ENCODE measurements around the gene PTGIS.

PTGIS gene

DNA sequence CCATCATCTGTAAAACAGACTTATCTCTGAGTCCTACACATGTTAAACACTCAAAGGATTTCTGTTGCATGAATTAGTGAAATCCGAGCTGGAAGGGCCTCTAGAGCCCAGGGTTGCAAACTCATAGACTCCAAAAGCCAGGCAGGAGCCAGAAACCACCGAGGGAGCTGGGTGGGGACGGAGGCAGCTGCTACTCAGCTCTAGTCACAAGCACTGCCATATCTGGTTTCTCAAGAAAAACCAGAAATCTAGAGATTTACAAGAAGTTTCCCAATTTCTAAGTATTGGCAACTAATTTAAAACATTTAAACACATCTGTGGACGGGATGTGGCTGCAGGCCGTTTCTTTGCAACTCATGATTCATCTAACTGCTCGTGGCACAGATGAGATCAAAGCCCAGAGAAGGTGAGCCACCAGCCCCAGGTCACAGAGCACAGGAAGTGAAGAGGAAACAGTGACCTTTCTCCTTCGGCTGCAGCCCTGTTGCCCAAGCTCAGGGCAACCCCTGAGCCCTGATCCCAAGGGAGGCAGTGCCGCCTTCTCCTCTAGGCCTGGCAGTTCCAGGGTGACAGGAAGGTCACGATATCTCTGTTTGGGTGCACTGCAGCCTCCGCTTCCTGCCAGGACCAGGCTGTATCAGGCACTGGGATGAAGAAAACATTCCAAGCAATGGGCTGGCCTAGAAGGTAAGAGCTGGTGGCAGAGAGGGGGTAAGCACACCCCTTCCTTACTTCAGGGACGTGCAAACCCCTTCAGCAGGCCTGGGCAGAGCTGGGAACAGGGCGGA is 26.4 kb upstream of the PTGIS start:
- TF ChIP-seq, protein P1, sequence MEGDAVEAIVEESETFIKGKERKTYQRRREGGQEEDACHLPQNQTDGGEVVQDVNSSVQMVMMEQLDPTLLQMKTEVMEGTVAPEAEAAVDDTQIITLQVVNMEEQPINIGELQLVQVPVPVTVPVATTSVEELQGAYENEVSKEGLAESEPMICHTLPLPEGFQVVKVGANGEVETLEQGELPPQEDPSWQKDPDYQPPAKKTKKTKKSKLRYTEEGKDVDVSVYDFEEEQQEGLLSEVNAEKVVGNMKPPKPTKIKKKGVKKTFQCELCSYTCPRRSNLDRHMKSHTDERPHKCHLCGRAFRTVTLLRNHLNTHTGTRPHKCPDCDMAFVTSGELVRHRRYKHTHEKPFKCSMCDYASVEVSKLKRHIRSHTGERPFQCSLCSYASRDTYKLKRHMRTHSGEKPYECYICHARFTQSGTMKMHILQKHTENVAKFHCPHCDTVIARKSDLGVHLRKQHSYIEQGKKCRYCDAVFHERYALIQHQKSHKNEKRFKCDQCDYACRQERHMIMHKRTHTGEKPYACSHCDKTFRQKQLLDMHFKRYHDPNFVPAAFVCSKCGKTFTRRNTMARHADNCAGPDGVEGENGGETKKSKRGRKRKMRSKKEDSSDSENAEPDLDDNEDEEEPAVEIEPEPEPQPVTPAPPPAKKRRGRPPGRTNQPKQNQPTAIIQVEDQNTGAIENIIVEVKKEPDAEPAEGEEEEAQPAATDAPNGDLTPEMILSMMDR (IDR thresholded peaks at IDR 0.05; ENCODE audit: control insufficient read depth, extremely low read depth, insufficient read depth) = no peak
- H3K4me3 ChIP-seq (ENCODE audit: low read depth, low read length) = no peak overlapping the region
- no peak for DNase-seq (ENCODE audit: low read depth)

DNA sequence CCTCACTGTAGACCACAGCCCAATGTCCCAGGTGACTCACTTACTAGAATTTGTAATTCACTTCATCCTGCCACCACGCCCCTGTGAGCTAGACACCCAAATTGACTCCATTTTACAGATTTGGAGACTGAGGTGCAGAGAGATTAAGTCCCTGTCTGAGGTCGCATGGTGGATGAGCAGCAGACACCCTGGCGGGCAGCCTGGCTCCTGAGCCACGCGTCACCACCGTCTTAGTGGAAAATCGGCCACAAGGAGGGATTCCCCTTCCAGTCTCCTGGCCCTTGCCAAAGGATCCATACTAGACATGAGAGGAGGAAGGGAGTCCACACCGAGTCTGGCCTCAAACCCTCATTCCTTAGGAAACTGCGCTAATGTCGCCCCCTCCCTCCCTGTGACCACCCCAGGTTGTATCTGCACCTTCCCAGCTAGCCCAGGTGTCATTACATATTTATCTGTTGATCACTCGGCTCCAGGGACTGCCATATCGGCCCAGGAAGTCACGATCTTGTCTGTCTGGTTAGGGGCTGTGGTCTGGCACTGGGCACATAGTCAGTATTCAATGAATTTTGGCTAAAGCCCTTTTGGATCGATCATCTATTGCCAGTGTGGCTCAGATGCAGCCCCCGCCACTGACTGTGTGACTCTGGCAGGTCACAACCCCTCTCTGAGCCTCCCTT is 25.7 kb upstream of the PTGIS start:
- H3K4me3 ChIP-seq (ENCODE audit: low read depth, low read length) = no peak overlapping the region
- TF ChIP-seq, protein P1 (IDR thresholded peaks at IDR 0.05; ENCODE audit: control insufficient read depth, extremely low read depth, insufficient read depth) = no peak
- DNase-seq (ENCODE audit: low read depth) = no peak

DNA sequence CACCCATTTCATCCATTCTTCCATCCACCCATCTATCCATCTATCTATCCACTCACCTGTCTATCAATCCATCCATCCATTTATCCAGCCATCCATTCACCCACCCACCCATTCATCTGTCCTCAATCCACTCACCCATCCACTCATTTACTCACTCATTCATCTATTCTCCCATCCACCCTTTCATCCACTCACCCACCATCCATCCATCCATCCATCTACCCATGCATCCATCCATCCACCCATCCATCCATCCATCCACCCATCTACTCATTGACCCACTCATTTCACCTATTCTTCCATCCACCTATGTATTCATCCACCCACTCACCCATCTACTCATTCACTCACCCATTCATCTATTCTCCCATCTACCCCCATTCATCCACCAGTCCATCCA is 24.2 kb upstream of the PTGIS start:
- no peak overlapping the region for H3K4me3 ChIP-seq (ENCODE audit: low read depth, low read length)
- DNase-seq (ENCODE audit: low read depth) = no peak
- TF ChIP-seq, protein P1 (IDR thresholded peaks at IDR 0.05; ENCODE audit: control insufficient read depth, extremely low read depth, insufficient read depth) = no peak

DNA sequence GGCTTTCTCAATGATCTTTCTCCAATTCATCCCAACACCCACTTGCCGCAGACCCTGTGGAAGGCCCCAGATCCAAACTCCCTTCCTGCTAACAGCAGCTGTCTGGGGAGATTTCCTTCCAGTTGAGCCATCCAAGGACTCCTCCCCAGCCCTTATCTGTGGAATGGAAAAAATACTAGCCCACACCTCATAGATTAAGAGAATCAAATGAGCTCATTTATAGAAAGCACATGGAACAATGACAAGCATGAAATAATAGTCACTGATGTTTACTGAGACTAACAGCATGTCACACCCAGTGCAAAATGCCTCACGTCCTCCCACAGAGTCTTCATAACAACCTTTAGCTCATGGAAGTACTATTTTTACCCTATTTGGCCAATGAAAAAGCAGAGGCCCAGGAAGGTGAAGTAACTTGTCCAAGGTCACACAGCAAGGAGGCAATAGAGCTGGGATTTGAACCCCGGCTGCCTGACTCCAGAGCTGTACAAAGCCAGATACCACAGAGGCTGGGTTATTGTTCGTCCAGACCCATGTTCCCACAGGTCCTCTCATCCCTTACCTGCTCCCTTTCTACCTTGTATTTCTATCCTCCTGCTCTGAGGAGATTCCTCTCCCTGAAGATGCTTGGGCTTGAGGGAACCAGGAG is 23.4 kb upstream of the PTGIS start:
- no peak for DNase-seq (ENCODE audit: low read depth)
- no peak overlapping the region for H3K4me3 ChIP-seq (ENCODE audit: low read depth, low read length)

DNA sequence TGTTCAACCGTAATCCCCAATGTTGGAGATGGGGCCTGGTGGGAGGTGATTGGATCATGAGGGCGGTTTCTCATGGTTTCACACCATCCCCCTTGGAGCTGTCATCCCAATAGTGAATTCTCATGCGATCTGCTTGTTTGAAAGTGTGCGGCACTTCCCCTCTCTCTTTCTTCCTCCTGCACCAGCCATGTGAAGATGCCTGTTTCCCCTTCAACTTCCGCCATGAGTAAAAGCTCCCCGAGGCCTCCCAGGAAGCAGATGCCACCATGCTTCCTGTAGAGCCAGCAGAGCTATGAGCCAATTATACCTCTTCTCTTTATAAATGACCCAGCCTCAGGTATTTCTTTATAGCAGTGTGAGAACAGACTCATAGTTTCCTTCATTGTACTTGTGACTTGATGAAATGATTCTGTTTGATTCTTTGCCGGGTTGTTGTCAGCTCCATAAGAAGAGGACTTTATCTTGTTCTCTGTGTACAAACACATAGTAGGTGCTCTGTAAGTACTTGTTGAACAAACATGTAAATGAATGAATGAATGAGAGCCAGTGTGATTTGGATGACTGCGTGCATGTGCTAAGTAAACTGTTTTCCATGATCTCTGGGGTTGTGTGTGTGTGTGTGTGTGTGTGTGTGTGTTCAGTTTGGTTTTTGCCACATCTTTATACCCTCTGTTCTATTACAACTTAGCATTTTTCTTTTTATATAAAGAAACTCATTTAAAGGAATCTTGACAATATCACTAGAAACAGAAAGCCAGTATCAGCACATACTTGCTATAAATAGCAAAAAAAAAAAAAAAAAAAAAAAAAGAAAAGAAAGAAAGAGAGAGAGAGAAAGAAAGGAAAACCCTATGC is 22.5 kb upstream of the PTGIS start:
- H3K4me3 ChIP-seq (ENCODE audit: low read depth, low read length) = no peak overlapping the region
- TF ChIP-seq, protein P1 (IDR thresholded peaks at IDR 0.05; ENCODE audit: control insufficient read depth, extremely low read depth, insufficient read depth) = no peak
- DNase-seq (ENCODE audit: low read depth) = no peak

More for the DNA sequence above, 23.4 kb upstream of the PTGIS start:
- TF ChIP-seq, protein P1 (IDR thresholded peaks at IDR 0.05; ENCODE audit: control insufficient read depth, extremely low read depth, insufficient read depth) = no peak

DNA sequence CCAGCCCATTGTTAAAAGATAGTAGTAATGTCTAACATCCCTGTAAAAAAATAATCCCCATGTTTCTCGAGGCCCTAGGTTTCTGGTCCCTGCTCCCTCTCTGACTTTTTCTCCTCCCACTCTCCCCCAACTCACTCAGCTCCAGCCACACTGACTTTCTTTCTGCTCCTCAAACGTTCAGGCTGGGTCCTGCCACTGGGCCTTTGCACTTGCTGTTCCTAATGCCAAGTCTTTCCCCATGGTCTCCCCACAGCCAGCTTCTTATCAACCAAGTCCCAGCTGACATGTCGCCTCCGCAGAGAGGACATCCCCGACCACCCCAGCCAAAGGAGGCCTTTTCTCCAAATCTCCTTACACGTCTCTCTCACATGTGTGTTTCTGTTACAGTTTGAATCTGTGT is 21.8 kb upstream of the PTGIS start:
- no peak for DNase-seq (ENCODE audit: low read depth)
- TF ChIP-seq, protein P1 (IDR thresholded peaks at IDR 0.05; ENCODE audit: control insufficient read depth, extremely low read depth, insufficient read depth) = no peak
- H3K4me3 ChIP-seq (ENCODE audit: low read depth, low read length) = no peak overlapping the region
